ENCODE data around the gene HOXB4. TPM values are rescaled to one million over a fixed set of nuclear protein-coding genes. Genes with fewer than 3 reads are reported as not detected.

HOXB4 gene
- 1 to 10 TPM in 3 of 4 donors, under 1 TPM in 1; 0.98 to 2.8 (median 2.0) TPM for total RNA-seq

DNA sequence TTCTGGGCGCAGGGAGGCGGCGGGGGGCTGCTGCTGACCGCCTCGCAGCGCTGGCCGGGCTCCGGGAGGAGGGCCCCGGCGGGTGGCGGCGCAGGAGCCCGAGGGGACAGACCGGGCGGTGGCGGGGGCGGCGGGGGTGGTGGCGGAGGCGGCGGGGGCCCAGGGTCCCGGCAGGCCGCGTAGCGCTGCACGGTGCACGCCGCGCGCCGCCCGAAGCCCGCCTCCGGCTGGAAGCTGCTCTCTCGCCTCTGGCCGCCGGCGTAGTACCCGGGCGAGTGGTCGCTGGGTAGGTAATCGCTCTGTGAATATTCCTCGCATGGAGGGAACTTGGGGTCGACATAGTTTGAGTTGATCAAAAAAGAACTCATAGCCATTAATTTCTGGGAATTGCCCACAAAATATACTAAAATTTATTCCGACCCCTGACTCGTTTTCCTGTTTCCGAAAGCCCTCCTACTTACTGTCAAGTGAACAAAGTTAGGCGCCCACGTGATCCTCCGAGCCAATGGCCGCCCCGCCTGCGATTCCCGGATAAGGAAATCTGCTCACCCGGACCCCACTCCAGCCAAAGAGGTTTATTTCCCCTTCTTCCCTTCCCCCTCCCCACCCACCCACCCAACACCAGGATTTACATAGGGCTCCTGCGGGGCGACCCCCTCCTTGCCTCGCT is at the start of gene HOXB4:
TSS of gene HOXB4 (minus strand) at position 405 of the 670 bp plus-strand sequence. CDS start at position 374, 31 bp downstream.
- TF ChIP-seq, protein P1, sequence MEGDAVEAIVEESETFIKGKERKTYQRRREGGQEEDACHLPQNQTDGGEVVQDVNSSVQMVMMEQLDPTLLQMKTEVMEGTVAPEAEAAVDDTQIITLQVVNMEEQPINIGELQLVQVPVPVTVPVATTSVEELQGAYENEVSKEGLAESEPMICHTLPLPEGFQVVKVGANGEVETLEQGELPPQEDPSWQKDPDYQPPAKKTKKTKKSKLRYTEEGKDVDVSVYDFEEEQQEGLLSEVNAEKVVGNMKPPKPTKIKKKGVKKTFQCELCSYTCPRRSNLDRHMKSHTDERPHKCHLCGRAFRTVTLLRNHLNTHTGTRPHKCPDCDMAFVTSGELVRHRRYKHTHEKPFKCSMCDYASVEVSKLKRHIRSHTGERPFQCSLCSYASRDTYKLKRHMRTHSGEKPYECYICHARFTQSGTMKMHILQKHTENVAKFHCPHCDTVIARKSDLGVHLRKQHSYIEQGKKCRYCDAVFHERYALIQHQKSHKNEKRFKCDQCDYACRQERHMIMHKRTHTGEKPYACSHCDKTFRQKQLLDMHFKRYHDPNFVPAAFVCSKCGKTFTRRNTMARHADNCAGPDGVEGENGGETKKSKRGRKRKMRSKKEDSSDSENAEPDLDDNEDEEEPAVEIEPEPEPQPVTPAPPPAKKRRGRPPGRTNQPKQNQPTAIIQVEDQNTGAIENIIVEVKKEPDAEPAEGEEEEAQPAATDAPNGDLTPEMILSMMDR (IDR thresholded peaks at IDR 0.05; ENCODE audit: low read depth): no peak

DNA sequence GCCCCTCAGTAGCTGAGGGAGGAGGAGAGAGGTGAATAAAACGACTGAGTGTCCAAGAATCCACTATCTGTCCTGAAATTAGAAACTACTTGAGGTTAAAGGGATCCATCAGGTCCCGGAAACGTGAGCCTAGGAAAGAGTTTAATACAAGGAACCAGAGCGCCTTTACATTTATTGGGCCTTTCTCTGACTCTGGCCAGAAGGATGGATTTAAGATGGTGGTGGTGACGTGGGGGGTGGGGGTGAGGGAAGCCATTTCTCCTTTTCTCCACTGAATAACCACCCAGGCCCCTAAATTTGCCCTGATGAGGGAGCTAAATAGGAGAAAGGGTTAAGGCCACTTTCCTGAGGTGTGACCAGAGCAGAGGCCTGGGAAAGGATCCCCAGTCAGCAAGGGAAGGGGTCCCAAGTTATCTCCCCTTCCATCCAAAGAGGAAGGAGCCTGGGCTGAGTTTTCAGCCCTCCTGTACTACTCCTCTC is 49.0 kb upstream of the HOXB4 start:
- TF ChIP-seq, protein P1 (IDR thresholded peaks at IDR 0.05; ENCODE audit: low read depth): no peak

DNA sequence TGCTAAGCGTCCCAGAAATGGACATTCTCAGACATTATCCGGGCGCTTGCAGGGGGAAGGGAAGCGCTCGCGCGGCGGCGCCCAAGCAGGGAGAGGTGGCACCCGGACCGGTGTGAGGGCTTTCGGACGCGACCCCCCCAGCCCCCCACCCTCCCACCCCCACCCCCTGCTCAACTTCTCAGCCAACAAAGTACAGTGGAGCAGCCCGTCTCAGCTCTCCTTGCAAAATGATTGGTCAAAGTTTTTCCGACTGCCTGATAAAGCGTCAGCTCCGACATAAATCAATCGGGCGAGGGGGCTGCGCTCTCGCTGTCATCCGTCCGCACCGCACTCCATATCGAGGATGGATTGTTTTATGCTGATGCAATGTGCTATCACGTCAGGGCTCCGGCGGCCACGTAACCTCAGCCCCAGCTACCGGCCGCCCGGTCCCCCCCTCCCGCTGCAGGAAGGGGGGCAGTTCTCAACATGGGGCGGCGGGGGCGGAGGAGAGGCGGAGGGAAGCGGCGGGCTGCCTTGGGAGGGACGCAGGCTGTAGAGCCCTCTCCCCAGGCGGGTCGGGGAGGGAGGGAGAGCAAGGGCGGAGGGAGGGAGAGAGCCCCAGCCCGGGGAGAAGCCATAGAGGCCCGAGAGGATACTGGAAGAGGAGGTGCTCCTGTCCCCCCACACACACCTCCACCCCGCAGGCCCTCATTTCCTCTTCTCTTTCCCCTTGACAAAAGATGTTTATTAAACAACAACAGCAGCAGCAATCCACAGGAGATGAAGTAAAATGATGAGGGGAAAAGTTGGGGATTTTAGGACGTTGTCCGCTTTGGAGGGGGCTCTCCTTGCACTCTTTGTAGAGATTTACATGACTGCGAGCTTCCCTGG is 48.3 kb upstream of the HOXB4 start, which contains the start of gene HOXB9:
TSS of gene HOXB9 (minus strand) at position 114 of the 873 bp plus-strand sequence. CDS start at position 25, 89 bp downstream.
- TF ChIP-seq, protein P1 (IDR thresholded peaks at IDR 0.05; ENCODE audit: low read depth): no peak

DNA sequence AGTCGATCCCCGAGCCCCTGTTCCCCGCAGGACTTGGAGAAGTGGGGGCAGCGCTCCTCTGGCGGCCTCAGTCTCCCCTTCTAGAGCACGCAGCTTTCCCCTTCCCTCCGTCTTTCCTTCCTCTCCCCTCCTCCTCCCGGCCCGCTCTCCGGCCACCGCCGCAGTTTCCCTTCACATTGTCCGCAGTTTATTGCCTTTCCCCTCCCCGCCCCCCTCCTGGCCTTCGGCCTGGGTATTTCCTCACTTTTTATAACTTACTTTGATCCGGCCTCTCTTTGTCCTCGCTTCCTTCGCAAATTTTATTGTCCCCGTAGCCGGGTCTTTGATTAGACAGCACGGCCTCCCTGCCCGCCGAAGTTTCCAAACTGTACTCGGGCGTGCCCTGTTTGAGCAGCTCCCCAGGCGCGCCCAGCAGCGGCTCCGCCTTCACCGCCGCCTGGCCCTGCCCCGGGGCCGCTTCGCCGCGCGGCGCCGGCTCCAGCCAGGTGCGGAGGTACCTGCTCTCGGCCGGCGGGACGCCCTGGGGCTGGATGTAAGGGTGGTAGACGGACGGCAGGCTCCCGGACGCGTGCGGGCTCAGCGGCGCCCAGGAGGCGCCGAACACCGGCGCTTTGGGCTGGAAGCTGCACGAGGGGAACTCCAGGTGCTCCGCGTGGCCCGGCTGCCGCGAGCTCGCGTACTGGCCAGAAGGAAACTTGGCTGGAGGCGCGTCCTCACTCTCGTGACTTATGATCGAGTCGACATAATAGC is 47.5 kb upstream of the HOXB4 start:
- TF ChIP-seq, protein P1 (IDR thresholded peaks at IDR 0.05; ENCODE audit: low read depth): no peak

DNA sequence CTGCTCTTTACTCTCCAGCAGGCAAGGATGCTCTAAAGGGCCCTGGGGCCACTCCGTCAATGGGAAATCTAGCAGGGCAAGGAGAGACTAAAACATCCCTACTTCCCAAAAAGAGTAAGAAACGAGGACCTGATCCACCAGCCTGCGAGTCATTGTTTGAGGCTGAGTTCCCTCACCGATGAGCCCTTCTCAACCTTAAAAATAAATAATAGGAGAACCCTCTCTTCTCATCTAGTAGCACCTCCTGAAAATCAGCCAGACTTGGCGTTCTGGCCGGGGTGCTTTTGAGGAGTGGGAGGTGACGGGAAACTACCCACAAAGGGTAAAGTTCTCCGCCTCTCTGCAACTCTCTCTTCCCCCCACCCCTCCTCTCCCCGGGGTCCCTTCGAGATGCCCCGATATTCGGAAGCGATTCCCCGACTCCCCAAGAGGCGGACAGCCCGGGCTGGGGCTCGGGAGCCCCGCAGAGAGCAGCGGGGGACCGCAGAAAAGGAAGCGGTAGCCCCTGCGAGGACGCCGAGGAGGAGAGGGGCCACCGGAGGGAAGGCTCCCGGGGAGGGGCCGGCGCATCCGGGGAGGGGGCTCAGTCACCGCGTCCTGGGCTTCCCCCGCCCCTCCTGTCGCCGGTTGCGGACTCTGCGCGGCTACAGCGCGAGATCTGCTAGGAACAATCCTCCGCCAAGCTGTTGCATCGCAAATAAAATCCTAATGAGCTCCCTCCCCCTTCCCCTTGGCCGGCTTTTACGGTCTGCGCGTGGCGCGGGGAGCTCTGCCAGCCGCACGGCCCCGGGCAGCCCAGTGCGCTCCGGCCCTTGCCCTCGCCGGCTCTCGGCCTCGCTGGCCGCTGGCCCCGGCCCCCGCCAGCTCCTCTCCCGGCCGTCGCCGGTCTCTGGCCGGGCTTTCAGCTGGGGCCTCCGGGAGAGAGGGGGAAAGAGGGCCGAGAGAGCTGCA is 46.7 kb upstream of the HOXB4 start:
- TF ChIP-seq, protein P1 (IDR thresholded peaks at IDR 0.05; ENCODE audit: low read depth): no peak

DNA sequence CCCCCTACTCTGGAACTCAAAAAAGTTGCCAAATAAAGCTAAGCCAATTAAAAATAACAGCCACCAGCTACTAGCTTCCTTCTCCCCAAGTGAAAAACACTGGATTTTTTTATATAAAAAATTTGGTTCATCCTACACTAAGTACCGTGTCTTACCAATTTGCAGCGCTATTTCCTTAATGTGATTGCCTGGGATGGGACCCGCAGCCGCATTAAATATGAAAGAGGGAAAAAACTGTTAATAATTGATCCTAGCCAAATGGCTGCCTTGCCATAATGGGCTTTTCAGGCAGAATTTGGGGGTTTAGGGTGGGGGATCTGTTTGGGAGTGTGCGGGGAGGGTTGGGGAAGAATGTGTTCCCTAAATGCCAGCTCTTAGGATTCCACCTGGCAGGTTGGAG is 46.0 kb upstream of the HOXB4 start:
- TF ChIP-seq, protein P1 (IDR thresholded peaks at IDR 0.05; ENCODE audit: low read depth): no peak
